Mesendoderm (in vitro differentiated cells): ENCODE results near the gene CAMSAP2.
A peak's percentile ranks its signal among the peaks of the same experiment; 100 is the strongest.

Experiments
- DNase-seq: peaks from one replicate; pipeline ENCODE4 v3.0.0; 2013
- H2AK5ac ChIP-seq: 2 replicates; pipeline ENCODE4 v1.6.1; 2013; ENCODE audit warnings: low read length, inconsistent platforms
- H2BK120ac ChIP-seq: 2 replicates; pipeline ENCODE4 v1.6.1; 2013; ENCODE audit warnings: low read depth, mild to moderate bottlenecking, low read length, moderate library complexity, mixed read lengths
- H2BK15ac ChIP-seq: replicated peaks from 2 replicates; pipeline ENCODE4 v1.6.1; 2013; ENCODE audit warnings: low read depth, mild to moderate bottlenecking, moderate library complexity
- H2BK5ac ChIP-seq: 2 replicates; pipeline ENCODE4 v1.6.1; 2013; ENCODE audit warnings: low read length, inconsistent platforms
- H3K18ac ChIP-seq: 2 replicates; pipeline ENCODE4 v1.6.1; 2013; ENCODE audit warnings: mild to moderate bottlenecking, low read length, mixed read lengths
- H3K23ac ChIP-seq: one replicate; pipeline ENCODE4 v1.6.1; 2013; ENCODE audit warnings: low read length
- H3K27ac ChIP-seq: 2 replicates; pipeline ENCODE4 v1.5.1; 2013; ENCODE audit warnings: low read depth, mild to moderate bottlenecking, inconsistent platforms, low read length, moderate library complexity
- H3K27me3 ChIP-seq: 2 replicates; pipeline ENCODE4 v1.6.1; 2013; ENCODE audit warnings: low read length, control low read depth, mild to moderate bottlenecking, inconsistent platforms; ENCODE audit not compliant: insufficient read depth, poor library complexity
- H3K36me3 ChIP-seq: 2 replicates; pipeline ENCODE4 v1.6.1; 2013; ENCODE audit warnings: low read length, inconsistent platforms; ENCODE audit not compliant: control insufficient read depth, insufficient read depth
- H3K4ac ChIP-seq: one replicate; pipeline ENCODE4 v1.6.1; 2013; ENCODE audit warnings: low read depth, mild to moderate bottlenecking, low read length, moderate library complexity
- H3K4me1 ChIP-seq: 2 replicates; pipeline ENCODE4 v1.6.1; 2013; ENCODE audit warnings: low read depth, low read length, inconsistent platforms; ENCODE audit not compliant: control insufficient read depth
- H3K4me2 ChIP-seq: 2 replicates; pipeline ENCODE4 v1.6.1; 2013; ENCODE audit warnings: low read length
- H3K4me3 ChIP-seq: 2 replicates; pipeline ENCODE4 v1.5.1; 2013; ENCODE audit warnings: mild to moderate bottlenecking, low read length
- H3K56ac ChIP-seq: one replicate; pipeline ENCODE4 v1.6.1; 2013; ENCODE audit warnings: low read length
- H3K79me1 ChIP-seq: 2 replicates; pipeline ENCODE4 v1.6.1; 2013; ENCODE audit warnings: low read length, inconsistent platforms
- H3K79me2 ChIP-seq: 2 replicates; pipeline ENCODE4 v1.6.1; 2013; ENCODE audit warnings: mild to moderate bottlenecking, low read length; ENCODE audit not compliant: control insufficient read depth, insufficient read depth
- H3K9ac ChIP-seq: 2 replicates; pipeline ENCODE4 v1.6.1; 2013; ENCODE audit warnings: low read length, inconsistent platforms
- H4K5ac ChIP-seq: one replicate; pipeline ENCODE4 v1.6.1; 2013; ENCODE audit warnings: low read length
- H4K8ac ChIP-seq: one replicate; pipeline ENCODE4 v1.6.1; 2013; ENCODE audit warnings: low read depth, mild to moderate bottlenecking, control low read depth, low read length, moderate library complexity
- WGBS: extraction: QIAGEN DNeasy Blood & Tissue Kit; methylation state at CpG from one replicate; pipeline ENCODE4 v1.1.7; 2013; ENCODE audit warnings: low lambda C conversion rate, missing lambda C conversion rate; ENCODE audit not compliant: insufficient coverage; ENCODE audit errors: extremely low coverage; 5-methylcytosine and 5-hydroxymethylcytosine counted together

The CAMSAP2 gene

GRCh38 chr1:200774311-200774710 lies 35.6 kb downstream of the CAMSAP2 start:
- Histone ChIP-seq H3K79me1 (peaks cover 4% of the 10 kb centered on the region), H3K4me2 (no peak overlapping the region), H3K9ac (no peak overlapping the region), H2BK15ac (no peak overlapping the region), H3K23ac (no peak overlapping the region), H3K4me1 (peaks cover 3% of the 10 kb centered on the region), H3K79me2 (peaks cover 1% of the 10 kb centered on the region), H3K27me3 (no peaks in the 10 kb centered on the region), H4K5ac (no peak overlapping the region), H3K4ac (no peak overlapping the region), H3K36me3 (no peaks in the 10 kb centered on the region), H2BK5ac (no peak overlapping the region), H3K18ac (no peak overlapping the region), H3K27ac (no peak overlapping the region), H3K56ac (no peak overlapping the region), H2AK5ac (no peak overlapping the region), H3K4me3 (no peak overlapping the region), H2BK120ac (no peak overlapping the region), H4K8ac (no peak overlapping the region)
- no peak for DNase-seq
- WGBS = no CpG with 5 or more reads among the region's 2 CpGs

GRCh38 chr1:200774735-200775444 lies 36.2 kb downstream of the CAMSAP2 start:
- no peak overlapping the region for H3K4me3 ChIP-seq
- peaks cover 3% of the 10 kb centered on the region for H3K4me1 ChIP-seq
- H3K23ac ChIP-seq = no peak overlapping the region
- peaks cover 6% of the 10 kb centered on the region for H3K79me1 ChIP-seq
- H4K8ac ChIP-seq = no peak overlapping the region
- H3K79me2 ChIP-seq = peaks cover 1% of the 10 kb centered on the region
- no peak overlapping the region for H3K56ac ChIP-seq
- H2BK15ac ChIP-seq = no peak overlapping the region
- H3K4ac ChIP-seq = no peak overlapping the region
- H2AK5ac ChIP-seq = no peak overlapping the region
- no peak overlapping the region for H3K18ac ChIP-seq
- H2BK120ac ChIP-seq = no peak overlapping the region
- no peak overlapping the region for H3K9ac ChIP-seq
- WGBS = no CpG with 5 or more reads among the region's 2 CpGs
- H2BK5ac ChIP-seq = no peak overlapping the region
- H3K4me2 ChIP-seq = no peak overlapping the region
- no peaks in the 10 kb centered on the region for H3K36me3 ChIP-seq
- no peak overlapping the region for H4K5ac ChIP-seq
- no peak for DNase-seq
- H3K27ac ChIP-seq = no peak overlapping the region
- no peaks in the 10 kb centered on the region for H3K27me3 ChIP-seq

- H3K23ac ChIP-seq = no peak overlapping the region
- H2BK15ac ChIP-seq = no peak overlapping the region
- H3K36me3 ChIP-seq = no peaks in the 10 kb centered on the region
- H3K27ac ChIP-seq = no peak overlapping the region
- H3K4me3 ChIP-seq = no peak overlapping the region
- H2BK120ac ChIP-seq = no peak overlapping the region
- no peak overlapping the region for H2BK5ac ChIP-seq
- H3K4me1 ChIP-seq = peaks cover 3% of the 10 kb centered on the region
- H3K56ac ChIP-seq = no peak overlapping the region
- peaks cover 6% of the 10 kb centered on the region for H3K79me1 ChIP-seq
- no peak for DNase-seq
- H3K18ac ChIP-seq = no peak overlapping the region
- no peak overlapping the region for H3K4me2 ChIP-seq
- H3K4ac ChIP-seq = no peak overlapping the region
- H3K9ac ChIP-seq = no peak overlapping the region
- no peak overlapping the region for H4K8ac ChIP-seq
- H2AK5ac ChIP-seq = no peak overlapping the region
- no peak overlapping the region for H4K5ac ChIP-seq
- H3K79me2 ChIP-seq = peaks cover 1% of the 10 kb centered on the region
- H3K27me3 ChIP-seq = no peaks in the 10 kb centered on the region
These were observed 37.2 kb downstream of the CAMSAP2 start for GRCh38 chr1:200775850-200776249.

GRCh38 chr1:200776949-200777348 lies 38.3 kb downstream of the CAMSAP2 start:
- H3K4me2 ChIP-seq = no peak overlapping the region
- no peak for DNase-seq
- H3K79me2 ChIP-seq = peaks cover 1% of the 10 kb centered on the region
- no peak overlapping the region for H3K56ac ChIP-seq
- H3K18ac ChIP-seq = no peak overlapping the region
- no peak overlapping the region for H4K5ac ChIP-seq
- H2BK120ac ChIP-seq = no peak overlapping the region
- H2BK15ac ChIP-seq = no peak overlapping the region
- no peak overlapping the region for H3K23ac ChIP-seq
- H3K9ac ChIP-seq = no peak overlapping the region
- peaks cover 6% of the 10 kb centered on the region for H3K79me1 ChIP-seq
- H3K27ac ChIP-seq = no peak overlapping the region
- H3K27me3 ChIP-seq = no peaks in the 10 kb centered on the region
- H4K8ac ChIP-seq = no peak overlapping the region
- no peak overlapping the region for H2BK5ac ChIP-seq
- H2AK5ac ChIP-seq = no peak overlapping the region
- peaks cover 3% of the 10 kb centered on the region for H3K4me1 ChIP-seq
- no peak overlapping the region for H3K4me3 ChIP-seq
- no peaks in the 10 kb centered on the region for H3K36me3 ChIP-seq
- H3K4ac ChIP-seq = no peak overlapping the region

GRCh38 chr1:200778766-200779165 lies 40.1 kb downstream of the CAMSAP2 start:
- no peak overlapping the region for H3K27ac ChIP-seq
- no CpG with 5 or more reads among the region's 4 CpGs for WGBS
- H2AK5ac ChIP-seq = no peak overlapping the region
- H3K4me1 ChIP-seq = peaks cover 3% of the 10 kb centered on the region
- H3K9ac ChIP-seq = no peak overlapping the region
- no peak overlapping the region for H3K18ac ChIP-seq
- no peak overlapping the region for H4K8ac ChIP-seq
- H2BK120ac ChIP-seq = no peak overlapping the region
- H2BK15ac ChIP-seq = no peak overlapping the region
- peaks cover 8% of the 10 kb centered on the region for H3K79me1 ChIP-seq
- no peak overlapping the region for H3K23ac ChIP-seq
- H3K36me3 ChIP-seq = no peaks in the 10 kb centered on the region
- peaks cover 1% of the 10 kb centered on the region for H3K79me2 ChIP-seq
- H3K4ac ChIP-seq = no peak overlapping the region
- no peak overlapping the region for H4K5ac ChIP-seq
- no peak overlapping the region for H3K56ac ChIP-seq
- DNase-seq = peak; percentile 30
- no peaks in the 10 kb centered on the region for H3K27me3 ChIP-seq
- H2BK5ac ChIP-seq = no peak overlapping the region
- no peak overlapping the region for H3K4me2 ChIP-seq
- H3K4me3 ChIP-seq = no peak overlapping the region

GRCh38 chr1:200779326-200779725 lies 40.6 kb downstream of the CAMSAP2 start:
- Histone ChIP-seq H3K4me2 (no peak overlapping the region), H3K18ac (no peak overlapping the region), H3K9ac (no peak overlapping the region), H3K79me1 (peaks cover 8% of the 10 kb centered on the region), H3K36me3 (no peaks in the 10 kb centered on the region), H3K4me1 (peaks cover 3% of the 10 kb centered on the region), H4K5ac (no peak overlapping the region), H2BK120ac (no peak overlapping the region), H3K27ac (no peak overlapping the region), H3K4ac (no peak overlapping the region), H2BK15ac (no peak overlapping the region), H2BK5ac (no peak overlapping the region), H3K79me2 (peaks cover 1% of the 10 kb centered on the region), H4K8ac (no peak overlapping the region), H3K23ac (no peak overlapping the region), H2AK5ac (no peak overlapping the region), H3K4me3 (no peak overlapping the region), H3K27me3 (no peaks in the 10 kb centered on the region), H3K56ac (no peak overlapping the region)
- no CpG with 5 or more reads among the region's 2 CpGs for WGBS
- DNase-seq = peak; percentile 61
